ENCODE measurements around the gene OR2G6.
"Not testable (repeated sequence)": the region's sequence is repeated elsewhere in the genome, so short reads cannot be mapped to it uniquely, and the experiment has no call there.

OR2G6 gene

GRCh38 chr1:248574657-248575056, 66.8 kb downstream of the OR2G6 start, which contains the start of gene OR2T34:
Gene OR2T34 (minus strand): TSS chr1:248574757. CDS start chr1:248574757, 0 bp downstream.
- not testable (repeated sequence) for DNase-seq (ENCODE audit: low spot score)

- DNase-seq (ENCODE audit: low spot score), result no peak
Measured at GRCh38 chr1:248576260-248576980, 68.5 kb downstream of the OR2G6 start.

Data from kidney capillary endothelial cell (primary cell).